Stimulated activated CD4-positive, alpha-beta T cell treated with anti-CD3 and anti-CD28 coated beads, TNF-alpha, amount 100 ng/mL, for 48 hours (primary cell): ENCODE results near the gene TCF4.
A peak's percentile ranks its signal among the peaks of the same experiment; 100 is the strongest.

Experiments
- DNase-seq, 3 donors: peaks; one replicate each; pipeline ENCODE4 v3.0.0-alpha.2; 2020; ENCODE audit warnings: low read depth in 3 of 3

Gene TCF4

GRCh38 chr18:55503167-55503820 is 84.7 kb downstream of the TCF4 start:
- DNase-seq, result no peak

- no peak for DNase-seq
Observed at GRCh38 chr18:55501982-55502710, 85.8 kb downstream of the TCF4 start.

DNA sequence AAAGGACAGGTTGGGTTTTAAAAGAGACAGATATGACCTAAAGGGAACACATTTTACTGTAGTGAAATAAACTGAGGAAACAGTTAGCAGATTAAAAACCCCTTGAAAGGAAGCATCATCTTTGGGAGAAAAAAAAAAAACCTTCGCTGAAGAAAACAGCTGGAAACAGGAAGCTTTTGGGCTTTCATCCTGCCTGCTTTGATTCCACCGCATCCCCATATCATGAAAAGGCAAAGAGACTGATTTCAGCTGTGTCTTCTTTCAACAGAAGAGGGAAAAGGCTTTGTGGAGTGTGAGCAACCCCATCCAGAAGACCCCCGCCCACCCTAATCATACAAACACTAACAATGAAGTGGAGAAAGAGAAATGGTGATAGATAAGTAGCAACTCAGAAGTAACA is 86.4 kb downstream of the TCF4 start:
- no peak for DNase-seq

DNA sequence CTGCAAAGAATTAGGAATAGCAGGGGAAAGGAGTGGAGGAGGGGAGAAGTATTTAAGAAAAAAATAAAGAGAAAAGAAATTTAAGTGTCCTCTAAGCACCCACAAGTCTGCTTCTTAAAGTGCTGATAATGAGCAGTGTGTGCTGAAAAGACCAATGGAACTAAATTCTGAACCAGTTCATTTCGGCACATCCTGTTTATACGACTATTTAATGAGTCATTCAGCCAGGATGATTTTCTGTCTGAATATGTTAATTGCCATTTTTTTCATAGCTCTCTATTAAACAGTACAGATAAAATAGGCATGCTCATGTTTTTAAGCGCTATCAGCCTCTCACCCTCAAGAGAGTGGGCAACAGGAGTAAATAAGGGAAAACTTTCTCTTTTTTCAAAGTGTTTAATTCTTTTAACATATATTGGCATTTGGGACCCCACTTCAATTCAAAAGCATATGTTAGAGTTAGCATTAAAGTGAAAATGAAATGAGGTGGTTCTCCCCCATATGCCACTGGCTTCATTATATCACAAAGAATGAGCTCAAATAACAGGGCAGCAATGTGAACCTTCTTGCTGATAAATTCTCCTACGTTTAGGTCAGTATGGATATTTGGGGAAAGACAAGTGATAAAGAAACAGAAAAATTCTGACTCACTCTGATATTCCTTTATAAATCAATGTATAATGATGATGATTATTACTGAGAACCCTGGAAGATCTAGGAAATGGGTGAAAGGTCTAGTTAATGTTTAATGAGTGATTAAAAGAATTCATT is 87.5 kb downstream of the TCF4 start:
- DNase-seq, result no peak

GRCh38 chr18:55499526-55499925 is 88.5 kb downstream of the TCF4 start:
- no peak for DNase-seq

- DNase-seq, result no peak
Observed at GRCh38 chr18:55497825-55498403, 90.1 kb downstream of the TCF4 start.

DNA sequence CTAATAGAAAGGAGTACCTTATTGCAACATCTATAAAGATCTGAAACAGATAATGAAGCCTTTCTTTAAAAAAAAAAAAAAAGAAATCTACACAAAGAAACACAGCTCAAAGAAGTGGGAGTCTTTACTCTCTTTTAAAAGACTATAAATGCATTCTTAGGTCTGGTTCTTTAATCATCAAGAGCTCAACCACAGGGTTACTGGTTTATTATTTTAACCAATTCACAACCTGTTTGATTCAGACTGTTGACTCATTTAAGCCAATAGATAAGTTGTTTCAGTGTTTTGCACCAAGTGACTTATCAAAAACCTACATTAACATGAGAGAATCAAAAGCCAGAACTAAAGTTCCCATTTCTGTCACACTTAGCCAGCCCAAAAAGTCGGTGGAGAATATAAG is 93.1 kb downstream of the TCF4 start:
- DNase-seq, result no peak

DNA sequence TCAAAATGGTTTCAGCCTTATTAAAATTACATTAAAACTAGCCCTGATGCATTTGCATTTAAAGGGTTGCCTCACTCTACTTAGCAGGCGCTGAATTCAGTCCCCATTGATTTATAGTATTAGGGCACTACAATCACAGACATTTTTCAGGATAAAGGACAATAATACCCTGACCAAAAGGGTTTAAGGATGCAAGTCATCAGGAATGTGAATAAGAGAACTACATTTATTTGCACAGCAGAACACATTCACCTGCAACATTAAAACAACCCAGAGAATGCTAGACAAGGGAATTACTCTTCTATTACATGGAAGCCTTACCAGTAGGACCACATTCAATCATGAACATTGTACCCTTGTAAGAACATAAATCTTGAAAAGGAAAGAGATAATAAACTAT is 93.6 kb downstream of the TCF4 start:
- DNase-seq, result no peak

- DNase-seq, result no peak
Observed at GRCh38 chr18:55491616-55492015, 96.4 kb downstream of the TCF4 start.

DNA sequence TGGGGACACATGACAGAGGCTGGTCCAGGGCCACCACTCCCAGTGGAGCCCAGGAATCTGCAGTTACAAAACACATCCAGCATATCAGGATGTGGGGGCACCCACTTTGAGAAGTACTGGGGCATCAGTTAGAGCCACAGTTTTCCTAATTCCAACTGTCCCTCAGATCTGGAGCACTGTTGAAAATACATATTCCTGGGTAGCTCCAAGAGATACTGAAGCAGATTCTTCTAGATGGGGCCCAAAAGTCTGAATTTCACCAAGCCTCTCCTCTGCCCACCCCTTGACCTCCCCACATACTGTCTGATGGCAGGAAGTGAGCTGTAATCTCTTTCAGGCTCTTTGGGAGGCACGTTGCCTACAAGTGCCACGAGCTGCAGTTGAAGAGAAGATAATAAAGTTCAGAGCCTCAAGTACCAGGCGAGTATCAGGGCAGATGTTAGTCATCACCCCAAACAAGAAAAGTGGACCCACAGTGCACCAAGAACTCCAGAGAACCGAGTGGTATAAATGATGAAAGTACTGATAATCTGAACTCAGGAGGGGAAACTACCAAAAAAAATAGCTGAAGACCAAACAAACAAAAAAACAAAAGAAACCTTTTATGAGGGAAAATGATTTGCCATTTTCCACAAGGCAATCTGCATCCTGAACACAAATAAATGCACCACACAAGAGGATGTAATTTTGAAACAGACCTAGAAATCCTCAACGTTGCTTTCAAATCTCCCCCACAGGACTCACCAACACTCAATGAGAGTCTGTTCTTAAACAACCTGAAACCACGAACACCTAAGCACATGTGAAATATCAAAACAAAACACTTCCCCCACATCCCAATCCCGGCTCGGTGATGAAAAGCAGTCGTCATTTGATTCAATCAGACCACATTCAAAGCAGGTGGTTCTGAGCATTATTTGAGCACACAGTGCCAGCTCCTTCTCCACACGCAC is 98.7 kb downstream of the TCF4 start:
- DNase-seq, result peak; percentile 6 to 29 (median 12)

DNA sequence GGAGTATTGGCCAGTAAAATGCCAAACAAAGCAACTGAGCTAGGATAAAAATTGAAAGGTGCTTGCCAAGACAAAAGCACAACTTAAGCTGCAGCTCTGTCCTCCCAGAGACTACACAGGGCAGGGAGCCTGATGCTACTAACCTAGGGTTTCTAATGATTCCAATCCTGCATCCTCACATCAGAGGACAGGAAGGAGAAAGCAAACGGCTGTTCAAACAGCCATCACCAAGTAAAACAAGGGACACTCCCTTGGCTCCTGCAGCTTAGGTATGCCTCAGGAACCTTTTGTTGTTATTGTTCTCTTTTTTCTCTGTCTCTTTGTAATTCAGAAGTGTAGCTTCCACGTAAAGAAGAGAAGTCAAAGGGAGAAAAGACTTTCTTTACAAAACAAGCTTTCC is 99.5 kb downstream of the TCF4 start:
- DNase-seq, result no peak

- DNase-seq, result no peak
Observed at GRCh38 chr18:55487997-55488396, 100.0 kb downstream of the TCF4 start.

DNA sequence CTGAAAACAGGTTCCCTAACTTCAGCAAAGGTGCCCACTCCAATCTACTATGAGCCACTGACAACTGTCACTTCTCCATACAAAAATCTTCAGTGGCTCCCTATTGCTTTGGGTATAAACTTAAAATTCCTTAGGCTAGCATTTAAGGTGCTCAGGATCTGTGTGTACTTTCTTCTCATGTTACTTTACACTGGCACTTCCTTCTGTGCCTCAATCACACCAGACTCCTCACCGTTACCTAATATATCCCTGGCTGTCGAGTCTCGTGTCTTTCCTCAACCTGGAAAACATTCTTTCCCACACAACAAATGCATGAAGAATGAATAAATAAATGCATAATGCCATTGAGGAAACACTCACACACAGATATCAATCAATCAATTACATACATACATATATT is 101.1 kb downstream of the TCF4 start:
- no peak for DNase-seq

DNA sequence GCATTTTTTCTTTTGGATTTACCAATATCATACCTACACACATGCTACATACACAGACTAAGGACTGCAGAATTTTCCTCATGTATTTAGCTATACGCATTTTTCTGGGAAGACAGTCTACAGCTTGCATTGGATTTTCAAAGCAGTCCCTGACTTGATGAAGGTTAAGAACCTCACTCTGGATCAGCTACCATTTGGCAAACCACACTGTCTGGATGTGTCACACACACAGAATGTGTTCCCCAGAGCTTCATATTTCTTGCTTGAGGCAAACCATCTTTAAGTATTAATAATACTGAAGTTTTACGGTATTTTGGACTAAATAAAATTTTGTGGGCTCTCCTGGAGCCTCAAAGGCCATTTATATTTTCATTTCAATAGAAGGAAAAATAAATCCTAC is 102.3 kb downstream of the TCF4 start:
- no peak for DNase-seq

DNA sequence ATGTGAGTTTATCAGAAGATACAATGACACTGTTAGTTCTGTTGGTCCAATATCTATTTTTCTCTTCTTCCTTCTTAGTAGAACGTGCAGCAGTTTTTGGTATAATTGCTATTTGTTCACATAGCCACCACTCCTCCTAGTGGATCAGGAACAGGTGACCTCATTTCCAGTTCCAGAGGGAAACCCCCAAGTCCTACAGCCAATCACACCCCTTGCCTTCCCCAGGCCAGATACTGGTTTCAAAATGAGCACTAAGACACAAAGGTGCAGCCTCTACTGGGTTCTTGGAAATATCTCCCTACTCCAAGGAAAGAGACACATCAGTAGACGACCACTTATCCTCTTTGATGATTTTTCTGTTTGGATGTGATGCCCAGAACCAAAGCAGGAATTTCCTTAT is 103.2 kb downstream of the TCF4 start:
- no peak for DNase-seq

- no peak for DNase-seq
Observed at GRCh38 chr18:55483266-55483871, 104.6 kb downstream of the TCF4 start.

DNA sequence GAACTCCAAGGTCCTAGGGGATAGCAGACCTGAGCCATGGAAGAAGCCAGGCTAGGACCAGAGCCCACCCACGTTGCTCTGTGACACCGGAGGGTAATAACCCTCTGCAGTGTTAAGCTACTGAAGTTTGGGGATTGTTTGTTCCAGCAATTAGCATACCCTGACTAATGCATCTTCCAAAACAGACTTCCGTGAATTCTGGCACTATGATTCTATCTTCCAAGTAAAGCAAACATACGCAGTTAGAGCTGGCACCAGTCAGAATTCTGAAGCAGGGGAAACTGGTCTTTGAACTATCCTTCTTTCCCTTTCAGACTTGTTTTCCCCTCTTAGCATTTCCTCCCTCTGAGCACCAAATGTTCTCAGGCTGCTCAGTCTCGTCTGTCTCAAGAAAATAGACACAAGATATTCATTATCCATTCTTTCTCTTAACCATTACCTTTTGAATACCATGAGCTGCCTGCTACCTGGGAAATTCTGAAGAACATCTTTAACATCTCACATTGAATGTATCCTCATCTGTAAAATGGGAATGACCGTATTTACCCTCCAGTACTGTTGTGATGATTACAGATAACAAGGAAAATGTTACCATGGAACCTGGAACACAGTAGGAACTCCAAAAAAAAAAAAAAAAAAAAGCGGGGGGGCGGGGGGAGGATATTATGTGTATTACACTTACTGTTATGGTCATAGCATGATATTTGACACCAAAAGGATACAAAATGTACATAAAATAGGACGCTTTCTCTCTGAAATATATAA is 108.2 kb downstream of the TCF4 start:
- DNase-seq, result no peak

DNA sequence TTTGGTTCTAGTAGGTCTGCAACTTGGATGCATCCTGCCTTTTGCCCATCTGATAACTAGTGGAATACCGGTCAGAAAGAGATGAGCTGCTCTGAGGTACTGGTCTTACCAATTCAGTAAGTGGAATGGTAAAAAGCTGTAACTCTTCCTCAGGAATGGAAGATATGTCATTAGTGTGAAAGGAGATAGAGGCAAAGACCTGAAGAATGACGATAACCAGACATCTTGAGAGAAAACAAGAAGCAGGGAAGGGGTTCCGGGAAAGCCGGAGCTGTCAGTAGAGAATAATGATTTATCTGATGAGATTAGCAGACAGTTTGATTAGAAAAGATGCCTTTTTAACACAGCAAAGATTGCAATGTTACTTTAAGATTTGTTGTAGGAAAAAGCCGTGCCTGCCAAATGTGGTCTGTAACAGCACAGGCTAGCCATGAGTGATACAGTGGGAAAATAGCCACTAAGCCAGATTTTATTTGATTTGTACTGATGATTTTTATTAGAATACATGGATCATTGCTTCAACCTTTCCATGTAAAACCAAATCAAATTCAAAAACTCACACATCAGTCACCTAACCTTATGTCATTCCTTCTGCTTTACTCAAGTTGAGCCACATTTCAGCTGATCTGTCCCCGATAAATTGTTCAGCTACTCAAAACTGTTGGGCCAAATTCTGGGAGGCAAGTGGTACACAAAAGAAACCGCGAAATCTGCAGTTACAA is 110.0 kb downstream of the TCF4 start:
- no peak for DNase-seq

DNA sequence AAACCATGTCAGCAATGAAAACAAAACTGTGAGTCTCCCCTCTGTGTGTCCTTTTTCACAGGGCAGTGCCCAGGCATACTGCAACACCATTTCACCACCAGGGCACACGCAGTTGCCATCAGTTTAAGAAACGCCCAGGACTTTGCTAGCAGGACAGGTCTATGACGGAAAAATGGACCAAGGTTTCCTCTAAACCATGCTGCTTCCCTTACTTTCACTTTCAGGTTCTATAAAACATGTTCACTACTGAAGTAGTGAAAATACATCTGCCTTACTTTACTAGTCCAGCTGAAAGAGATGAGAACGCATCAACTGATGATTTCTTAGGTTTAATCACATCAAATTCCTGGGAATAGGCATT is 110.5 kb downstream of the TCF4 start:
- DNase-seq, result no peak

GRCh38 chr18:55475916-55476315 is 112.1 kb downstream of the TCF4 start:
- no peak for DNase-seq
